Aorta (tissue), 5 donors: ENCODE measurements around the gene TMEM185A. TPM values are rescaled to one million over a fixed set of nuclear protein-coding genes. Genes with fewer than 3 reads are reported as not detected.
"Not testable (repeated sequence)": the region's sequence is repeated elsewhere in the genome, so short reads cannot be mapped to it uniquely, and the experiment has no call there.

Source experiments
- ATAC-seq: fragments of 200-7000 bp; cut with Tn5 transposase; one replicate; pipeline ENCODE4 v1.9.1; 2022; ENCODE audit warnings: moderate library complexity; ENCODE audit not compliant: low FRiP score
- DNase-seq, 2 donors: peaks; one replicate each; pipeline ENCODE4 v3.0.0-alpha.2; 2020
- H3K27ac ChIP-seq, 2 donors: one replicate each; pipeline ENCODE4 v1.5.1; 2013; ENCODE audit warnings: low read length in 2 of 2, mild to moderate bottlenecking in 2 of 2, moderate library complexity in 2 of 2, control low read depth in 1 of 2, inconsistent platforms in 1 of 2, low read depth in 1 of 2
- H3K27me3 ChIP-seq, 2 donors: one replicate each; pipeline ENCODE4 v1.6.1; 2013; ENCODE audit warnings: control low read depth in 1 of 2, low read length in 1 of 2, mild to moderate bottlenecking in 1 of 2, moderate library complexity in 1 of 2; ENCODE audit not compliant: insufficient read depth in 2 of 2, control insufficient read depth in 1 of 2
- H3K36me3 ChIP-seq, 2 donors: one replicate each; pipeline ENCODE4 v1.6.1; 2013; ENCODE audit warnings: control low read depth in 1 of 2, low read length in 1 of 2, mild to moderate bottlenecking in 1 of 2; ENCODE audit not compliant: insufficient read depth in 2 of 2, control insufficient read depth in 1 of 2
- H3K4me1 ChIP-seq, 2 donors: one replicate each; pipeline ENCODE4 v1.6.1; 2013; ENCODE audit warnings: low read length in 2 of 2, control low read depth in 1 of 2, mild to moderate bottlenecking in 1 of 2, moderate library complexity in 1 of 2; ENCODE audit not compliant: insufficient read depth in 2 of 2, control insufficient read depth in 1 of 2
- H3K4me3 ChIP-seq, 2 donors: one replicate each; pipeline ENCODE4 v1.5.1; 2013; ENCODE audit warnings: low read length in 2 of 2, control low read depth in 1 of 2, mild to moderate bottlenecking in 1 of 2
- H3K9me3 ChIP-seq: one replicate; pipeline ENCODE4 v1.6.1; 2013; ENCODE audit warnings: mild to moderate bottlenecking, low read length; ENCODE audit not compliant: control insufficient read depth
- WGBS, 2 donors: extraction: QIAGEN DNeasy Blood & Tissue Kit; methylation state at CpG; one replicate each; pipeline ENCODE4 v1.1.7; 2013; 5-methylcytosine and 5-hydroxymethylcytosine counted together
- intact Hi-C, 2 donors: fragments of 100-400 bp; cut with DNase I; formaldehyde crosslinking; loops; one replicate each; pipeline versions ENCODE4 v1.14.2 to v1.15.0; 2022
- polyA plus RNA-seq, 2 donors: library from polyadenylated mRNA; stranded (reverse); fragments of 200-250 nt; gene quantifications; one replicate each; pipeline ENCODE4 v1.2.3, GENCODE V29; 2013
- total RNA-seq, 2 donors: library from RNA; stranded (reverse); fragmentation: NEBNext Ultra II Directional; extraction: Animal tissue kit (Norgen Biotek cat#: 25700); gene quantifications; one replicate each; pipeline ENCODE4 v1.2.1, GENCODE V29; 2021
- donor health status: healthy with polysubstance abuse.
- donor health status: Bipolar disorder and iron deficiency.
- donor health status: DM: no; HTN: no; CAD: no.
- donor health status: DM: no; HTN: no; CAD: no.
- donor health status: DM: yes; HTN: yes; CAD: no.

The TMEM185A gene
- total and polyA plus RNA-seq, 4 donors = 5.5 to 34.6 (median 22.3) TPM

DNA sequence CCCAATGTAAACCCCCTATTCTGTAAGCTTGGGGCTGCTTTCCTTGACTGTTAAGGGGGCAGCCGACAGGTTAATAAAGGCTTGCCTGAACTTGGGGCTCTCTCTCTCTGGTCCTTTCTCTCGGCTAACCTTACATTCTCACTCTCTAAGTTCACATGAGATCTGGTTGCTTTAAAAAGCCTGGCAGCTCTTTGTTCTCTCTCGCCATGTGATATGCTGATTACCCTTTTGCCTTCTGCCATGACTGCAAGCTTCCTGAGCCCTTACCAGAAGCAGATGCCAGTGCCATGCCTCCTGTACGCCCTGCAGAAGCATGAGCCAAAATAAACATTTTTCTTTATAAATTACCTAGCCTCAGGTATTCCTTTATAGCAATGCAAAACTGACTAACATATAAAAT lies 76.3 kb downstream of the TMEM185A start:
- intact Hi-C loops = not testable (repeated sequence)
- no CpG with 5 or more reads among the region's 4 CpGs for WGBS, 2 donors

DNA sequence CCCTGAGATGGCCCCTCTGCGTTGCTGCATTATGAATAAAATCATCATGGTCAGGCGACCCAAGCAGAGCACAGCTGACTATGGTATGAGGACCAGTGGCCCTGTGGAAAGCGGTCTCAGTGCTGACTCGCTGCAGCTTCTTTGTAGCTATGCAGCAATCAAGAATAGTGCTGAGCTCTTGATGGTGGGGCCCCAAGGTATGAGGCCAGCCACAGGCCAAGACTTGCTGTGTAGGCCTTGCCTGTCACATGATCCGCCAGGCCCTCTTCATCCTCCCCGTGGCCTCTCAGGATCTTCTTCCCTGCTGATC lies 79.7 kb downstream of the TMEM185A start:
- H3K4me3 ChIP-seq, H3K27me3 ChIP-seq, H3K9me3 ChIP-seq, ATAC-seq, DNase-seq, H3K27ac ChIP-seq, H3K4me1 ChIP-seq, H3K36me3 ChIP-seq, intact Hi-C loops: not testable (repeated sequence)
- 80 to 91% methylated on average over 1 to 2 of the region's 6 CpGs for WGBS, 2 donors

More for the DNA sequence above, 76.3 kb downstream of the TMEM185A start:
- H3K4me1 ChIP-seq, H3K9me3 ChIP-seq, H3K27me3 ChIP-seq, H3K36me3 ChIP-seq, ATAC-seq, H3K27ac ChIP-seq, DNase-seq, H3K4me3 ChIP-seq: not testable (repeated sequence)

DNA sequence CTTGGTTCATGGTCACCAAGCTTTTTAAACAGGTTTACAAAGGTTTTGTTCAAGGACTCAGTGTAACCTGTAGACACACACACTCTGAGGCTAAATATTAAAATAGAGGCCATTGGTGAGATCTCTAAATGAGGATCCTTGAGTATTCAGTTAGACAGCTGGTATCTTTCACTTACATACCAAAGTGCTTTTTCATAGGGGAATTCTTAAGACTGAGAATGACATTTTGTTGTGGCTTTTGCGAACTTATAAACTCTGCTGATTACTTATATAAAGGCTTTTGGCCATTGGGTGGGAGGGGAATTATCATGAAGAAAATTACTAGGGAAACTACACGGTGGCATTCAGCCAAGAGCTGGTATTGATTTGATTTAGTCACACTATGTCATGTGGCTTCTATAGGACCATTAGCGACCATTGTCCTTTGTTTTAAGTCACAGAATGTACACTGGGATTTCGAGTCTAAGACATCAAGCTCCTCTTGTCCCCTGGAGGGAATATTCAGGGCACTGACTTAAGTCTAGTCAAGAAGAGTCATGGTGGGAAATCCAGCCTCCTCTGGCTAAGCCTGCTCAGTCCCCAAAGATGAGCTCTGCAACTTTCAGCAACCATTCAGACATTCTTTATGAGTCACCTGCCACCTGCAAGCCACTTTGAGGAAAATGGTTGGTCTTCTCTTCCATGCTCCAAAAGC lies 80.2 kb downstream of the TMEM185A start:
- DNase-seq, H3K4me3 ChIP-seq, H3K36me3 ChIP-seq, ATAC-seq, H3K27ac ChIP-seq, H3K9me3 ChIP-seq, H3K27me3 ChIP-seq, H3K4me1 ChIP-seq, intact Hi-C loops: not testable (repeated sequence)
- WGBS, 2 donors = no CpG with 5 or more reads among the region's 4 CpGs

- H3K27me3 ChIP-seq, H3K4me3 ChIP-seq, H3K4me1 ChIP-seq, H3K27ac ChIP-seq, H3K9me3 ChIP-seq, H3K36me3 ChIP-seq, ATAC-seq, DNase-seq, intact Hi-C loops: not testable (repeated sequence)
- 40 to 100% methylated on average over 1 of the region's 1 CpG for WGBS, 2 donors
Measured at GRCh38 chrX:149550454-149550853, 81.1 kb downstream of the TMEM185A start.

DNA sequence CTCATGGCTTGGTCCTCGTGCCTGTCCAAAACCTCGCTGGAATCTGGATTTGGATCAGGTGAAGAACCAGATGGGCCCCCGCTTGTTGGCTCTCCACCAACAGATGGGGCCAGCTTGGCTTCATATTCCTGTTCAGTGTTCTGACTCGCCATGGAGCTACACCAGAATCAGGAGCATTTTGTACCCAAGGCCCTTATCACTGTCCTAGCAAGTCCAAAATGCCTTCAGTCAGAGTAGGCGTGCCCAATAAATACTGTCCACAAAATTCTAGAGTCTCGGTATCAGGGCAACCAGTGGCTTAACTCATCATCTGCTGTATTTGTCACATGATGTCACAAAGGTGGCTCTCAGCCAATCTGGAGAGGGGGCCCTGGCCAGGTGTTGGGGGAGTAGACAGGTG lies 81.9 kb downstream of the TMEM185A start, which contains the start of gene HSFX3:
TSS of gene HSFX3 (minus strand) at position 224 of the 400 bp plus-strand sequence. CDS start at position 152, 72 bp downstream.
- H3K27ac ChIP-seq, DNase-seq, H3K4me3 ChIP-seq, ATAC-seq, H3K9me3 ChIP-seq, H3K27me3 ChIP-seq, H3K36me3 ChIP-seq, intact Hi-C loops, H3K4me1 ChIP-seq: not testable (repeated sequence)
- 67 to 89% methylated on average over 1 of the region's 6 CpGs for WGBS, 2 donors

DNA sequence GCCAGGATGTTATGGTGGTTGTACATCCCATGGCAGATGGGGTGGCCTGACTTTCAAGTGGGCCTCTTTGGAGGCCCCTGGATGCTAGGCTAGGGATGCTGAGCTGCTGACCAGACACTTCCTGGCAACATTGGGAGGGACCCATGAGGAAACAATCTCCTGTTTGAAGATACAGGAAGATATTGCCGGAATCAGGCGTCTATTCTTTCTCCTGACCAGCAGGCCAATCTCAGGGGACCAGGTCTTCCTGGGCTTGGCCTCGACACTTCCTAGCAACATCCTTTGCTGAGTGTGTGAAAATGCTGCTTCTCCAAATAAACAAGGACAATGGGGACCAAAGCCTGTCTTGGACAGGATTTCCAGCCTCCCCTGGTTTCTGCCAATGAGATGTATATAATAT lies 83.8 kb downstream of the TMEM185A start:
- H3K27ac ChIP-seq, DNase-seq, intact Hi-C loops, H3K27me3 ChIP-seq, H3K4me1 ChIP-seq, H3K36me3 ChIP-seq, H3K4me3 ChIP-seq, H3K9me3 ChIP-seq, ATAC-seq: not testable (repeated sequence)
- WGBS, 2 donors = 100% methylated on average over 1 of the region's 3 CpGs; no CpG with 5 or more reads in 1 of the 2 donors

GRCh38 chrX:149546962-149547361 lies 84.6 kb downstream of the TMEM185A start:
- H3K27me3 ChIP-seq, H3K9me3 ChIP-seq, intact Hi-C loops, H3K36me3 ChIP-seq, ATAC-seq, H3K4me1 ChIP-seq, DNase-seq, H3K4me3 ChIP-seq, H3K27ac ChIP-seq: not testable (repeated sequence)
- 70 to 100% methylated on average over 1 of the region's 1 CpG for WGBS, 2 donors

Other genes starting within 250 kb of the TMEM185A start
- gene IDS, start 126.5 kb downstream of the TMEM185A start, total RNA-seq = 100 to 1,000 TPM; 131 to 134 TPM
- 100 to 1,000 TPM; 114 to 115 TPM for gene IDS, start 126.5 kb downstream of the TMEM185A start, polyA plus RNA-seq
- gene EOLA1, start 90.8 kb downstream of the TMEM185A start, total RNA-seq = 10 to 100 TPM; 16.4 to 18.6 TPM
- gene EOLA1, start 90.8 kb downstream of the TMEM185A start, polyA plus RNA-seq = 10 to 100 TPM; 21.0 to 25.1 TPM
- not detected for gene HSFX3, start 81.9 kb downstream of the TMEM185A start, total RNA-seq
- under 1 TPM in 1 of 2 donors, not detected in 1; 0.38 TPM for gene HSFX3, start 81.9 kb downstream of the TMEM185A start, polyA plus RNA-seq
- not detected for gene MAGEA9B, start 44.3 kb downstream of the TMEM185A start, total RNA-seq
- gene MAGEA9B, start 44.3 kb downstream of the TMEM185A start, polyA plus RNA-seq = not detected
- not detected for gene HSFX2, start 36.5 kb downstream of the TMEM185A start, total RNA-seq
- gene HSFX2, start 36.5 kb downstream of the TMEM185A start, polyA plus RNA-seq = 1 to 10 TPM in 1 of 2 donors, under 1 TPM in 1; 0.59 to 1.4 TPM
- gene MAGEA11, start 80.3 kb upstream of the TMEM185A start, total RNA-seq = not detected
- gene MAGEA11, start 80.3 kb upstream of the TMEM185A start, polyA plus RNA-seq = not detected
- 1 to 10 TPM; 2.2 to 3.5 TPM for gene HSFX1, start 142.3 kb upstream of the TMEM185A start, total RNA-seq
- gene HSFX1, start 142.3 kb upstream of the TMEM185A start, polyA plus RNA-seq = 1 to 10 TPM; 1.3 to 2.1 TPM
- not detected for gene MAGEA9, start 150.1 kb upstream of the TMEM185A start, total RNA-seq
- not detected for gene MAGEA9, start 150.1 kb upstream of the TMEM185A start, polyA plus RNA-seq
- not detected for gene MAGEA8, start 249.4 kb upstream of the TMEM185A start, total RNA-seq
- not detected for gene MAGEA8, start 249.4 kb upstream of the TMEM185A start, polyA plus RNA-seq